Loucy (cell line): Measurements from ENCODE around the gene GTF2E1.

Source experiments
- H2AFZ ChIP-seq: fragments of 200-600 bp; sonication (generic); 2 replicates; pipeline ENCODE4 v1.6.0; 2016; ENCODE audit warnings: antibody characterized with exemption, mild to moderate bottlenecking, low read length, moderate library complexity
- H3F3A ChIP-seq: fragments of 200-600 bp; 2 replicates; pipeline ENCODE4 v1.6.0; 2016; ENCODE audit warnings: antibody characterized with exemption, low read depth, mild to moderate bottlenecking
- H3K27me3 ChIP-seq: fragments of 200-600 bp; sonication (generic); 2 replicates; pipeline ENCODE4 v1.6.1; 2014; ENCODE audit warnings: low read length, mild to moderate bottlenecking; ENCODE audit not compliant: insufficient read depth, poor library complexity, severe bottlenecking
- H3K36me3 ChIP-seq: fragments of 200-600 bp; sonication (generic); 2 replicates; pipeline ENCODE4 v1.6.1; 2016; ENCODE audit warnings: low read length; ENCODE audit not compliant: insufficient read depth
- H3K4me1 ChIP-seq: fragments of 200-600 bp; sonication (generic); 2 replicates; pipeline ENCODE4 v1.5.1; 2014; ENCODE audit warnings: low read length, mild to moderate bottlenecking; ENCODE audit not compliant: insufficient read depth, poor library complexity, severe bottlenecking
- H3K4me2 ChIP-seq: fragments of 200-600 bp; sonication (generic); 2 replicates; pipeline ENCODE4 v1.6.0; 2014; ENCODE audit warnings: antibody characterized with exemption, low read length, low read depth, mild to moderate bottlenecking; ENCODE audit not compliant: poor library complexity, severe bottlenecking
- H3K4me3 ChIP-seq: fragments of 200-600 bp; sonication (generic); 2 replicates; pipeline ENCODE4 v1.5.1; 2014; ENCODE audit warnings: low read length, mild to moderate bottlenecking, mixed read lengths; ENCODE audit not compliant: poor library complexity, severe bottlenecking
- H3K79me2 ChIP-seq: fragments of 200-600 bp; sonication (generic); 2 replicates; pipeline ENCODE4 v1.6.1; 2014; ENCODE audit warnings: low read length; ENCODE audit not compliant: insufficient read depth
- H3K9ac ChIP-seq: fragments of 200-600 bp; sonication (generic); 2 replicates; pipeline ENCODE4 v1.6.0; 2014; ENCODE audit warnings: mild to moderate bottlenecking, low read depth, low read length, moderate library complexity; ENCODE audit not compliant: poor library complexity, severe bottlenecking
- H3K9me2 ChIP-seq: fragments of 200-600 bp; sonication (generic); replicated peaks from 2 replicates; pipeline ENCODE4 v1.6.1; 2016; ENCODE audit warnings: low read depth, low read length, mixed read lengths
- H3K9me3 ChIP-seq: fragments of 200-600 bp; sonication (generic); 2 replicates; pipeline ENCODE4 v1.6.1; 2014; ENCODE audit warnings: mild to moderate bottlenecking, antibody characterized with exemption, low read length, low read depth; ENCODE audit not compliant: insufficient read depth
- H4K20me1 ChIP-seq: fragments of 200-600 bp; sonication (generic); 2 replicates; pipeline ENCODE4 v1.6.0; 2014; ENCODE audit warnings: antibody characterized with exemption, low read length, mild to moderate bottlenecking; ENCODE audit not compliant: insufficient read depth, poor library complexity, severe bottlenecking
- EZH2phosphoT487 ChIP-seq: fragments of 200-600 bp; IDR thresholded peaks from 2 replicates; pipeline ENCODE4 v1.6.1; 2018; ENCODE audit warnings: antibody characterized with exemption, mild to moderate bottlenecking, moderate library complexity, borderline replicate concordance
- TF ChIP-seq, protein P1 (sequence below): fragments of 200-600 bp; sonication (generic); conservative IDR thresholded peaks from 2 replicates; pipeline ENCODE4 v1.5.1; 2014; ENCODE audit warnings: mild to moderate bottlenecking, antibody characterized with exemption, low read length

The GTF2E1 gene

GRCh38 chr3:120705884-120706582 lies 36.5 kb upstream of the GTF2E1 start:
- peaks cover 7% of the 10 kb centered on the region; the same call in 1 of the 2 replicates for H3K36me3 ChIP-seq
- H3K9me2 ChIP-seq: no peaks in the 10 kb centered on the region
- H3K27me3 ChIP-seq: no peaks in the 10 kb centered on the region
- no peak overlapping the region for H3K4me2 ChIP-seq
- H3K9ac ChIP-seq: no peak overlapping the region
- TF ChIP-seq EZH2phosphoT487: no peak
- TF ChIP-seq, protein P1, sequence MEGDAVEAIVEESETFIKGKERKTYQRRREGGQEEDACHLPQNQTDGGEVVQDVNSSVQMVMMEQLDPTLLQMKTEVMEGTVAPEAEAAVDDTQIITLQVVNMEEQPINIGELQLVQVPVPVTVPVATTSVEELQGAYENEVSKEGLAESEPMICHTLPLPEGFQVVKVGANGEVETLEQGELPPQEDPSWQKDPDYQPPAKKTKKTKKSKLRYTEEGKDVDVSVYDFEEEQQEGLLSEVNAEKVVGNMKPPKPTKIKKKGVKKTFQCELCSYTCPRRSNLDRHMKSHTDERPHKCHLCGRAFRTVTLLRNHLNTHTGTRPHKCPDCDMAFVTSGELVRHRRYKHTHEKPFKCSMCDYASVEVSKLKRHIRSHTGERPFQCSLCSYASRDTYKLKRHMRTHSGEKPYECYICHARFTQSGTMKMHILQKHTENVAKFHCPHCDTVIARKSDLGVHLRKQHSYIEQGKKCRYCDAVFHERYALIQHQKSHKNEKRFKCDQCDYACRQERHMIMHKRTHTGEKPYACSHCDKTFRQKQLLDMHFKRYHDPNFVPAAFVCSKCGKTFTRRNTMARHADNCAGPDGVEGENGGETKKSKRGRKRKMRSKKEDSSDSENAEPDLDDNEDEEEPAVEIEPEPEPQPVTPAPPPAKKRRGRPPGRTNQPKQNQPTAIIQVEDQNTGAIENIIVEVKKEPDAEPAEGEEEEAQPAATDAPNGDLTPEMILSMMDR: no peak
- H3K4me3 ChIP-seq: no peak overlapping the region
- H4K20me1 ChIP-seq: no peaks in the 10 kb centered on the region
- H3K9me3 ChIP-seq: no peaks in the 10 kb centered on the region
- H3F3A ChIP-seq: no peaks in the 10 kb centered on the region
- H3K79me2 ChIP-seq: no peaks in the 10 kb centered on the region
- no peaks in the 10 kb centered on the region for H3K4me1 ChIP-seq
- H2AFZ ChIP-seq: no peak overlapping the region

GRCh38 chr3:120706950-120707349 lies 35.6 kb upstream of the GTF2E1 start:
- H3K4me1 ChIP-seq: no peaks in the 10 kb centered on the region
- H3K9me3 ChIP-seq: no peaks in the 10 kb centered on the region
- H4K20me1 ChIP-seq: no peaks in the 10 kb centered on the region
- H3K9ac ChIP-seq: no peak overlapping the region
- H3K36me3 ChIP-seq: peaks cover 7% of the 10 kb centered on the region; the same call in 1 of the 2 replicates
- no peaks in the 10 kb centered on the region for H3K27me3 ChIP-seq
- no peaks in the 10 kb centered on the region for H3K9me2 ChIP-seq
- no peak overlapping the region for H2AFZ ChIP-seq
- TF ChIP-seq, protein P1: no peak
- no peak for TF ChIP-seq EZH2phosphoT487
- H3F3A ChIP-seq: no peaks in the 10 kb centered on the region
- no peak overlapping the region for H3K4me3 ChIP-seq
- H3K79me2 ChIP-seq: no peaks in the 10 kb centered on the region
- no peak overlapping the region for H3K4me2 ChIP-seq

- TF ChIP-seq EZH2phosphoT487: no peak
- TF ChIP-seq, protein P1: no peak
Observed at GRCh38 chr3:120708408-120708807, 34.1 kb upstream of the GTF2E1 start.

More at GRCh38 chr3:120708408-120708807, 34.1 kb upstream of the GTF2E1 start:
- H3K9ac ChIP-seq: no peak overlapping the region
- no peaks in the 10 kb centered on the region for H3K4me1 ChIP-seq
- H3K4me3 ChIP-seq: no peak overlapping the region
- H3K79me2 ChIP-seq: no peaks in the 10 kb centered on the region
- H3K36me3 ChIP-seq: peaks cover 4% of the 10 kb centered on the region; the same call in 1 of the 2 replicates
- H4K20me1 ChIP-seq: no peaks in the 10 kb centered on the region
- H3K4me2 ChIP-seq: no peak overlapping the region
- H3F3A ChIP-seq: no peaks in the 10 kb centered on the region
- H3K27me3 ChIP-seq: no peaks in the 10 kb centered on the region
- H3K9me3 ChIP-seq: no peaks in the 10 kb centered on the region
- no peak overlapping the region for H2AFZ ChIP-seq
- H3K9me2 ChIP-seq: no peaks in the 10 kb centered on the region
